BLaER1 (cell line): Measurements from ENCODE around the gene VWA8.

ENCODE experiments used
- H3K27ac ChIP-seq: shearing (Covaris generic); formaldehyde crosslinking; 2 replicates; pipeline ENCODE4 v1.8.1; 2022
- H3K27me3 ChIP-seq: shearing (Covaris generic); formaldehyde crosslinking; 2 replicates; pipeline ENCODE4 v1.8.1; 2022
- H3K36me3 ChIP-seq: shearing (Covaris generic); formaldehyde crosslinking; 2 replicates; pipeline ENCODE4 v1.8.1; 2022
- H3K4me1 ChIP-seq: shearing (Covaris generic); formaldehyde crosslinking; 2 replicates; pipeline ENCODE4 v1.8.1; 2022
- H3K4me2 ChIP-seq: shearing (Covaris generic); formaldehyde crosslinking; 2 replicates; pipeline ENCODE4 v1.8.1; 2022
- H3K4me3 ChIP-seq: shearing (Covaris generic); formaldehyde crosslinking; 2 replicates; pipeline ENCODE4 v1.8.1; 2022
- H3K9ac ChIP-seq: shearing (Covaris generic); formaldehyde crosslinking; 2 replicates; pipeline ENCODE4 v1.8.1; 2022
- H3K9me3 ChIP-seq: shearing (Covaris generic); formaldehyde crosslinking; 2 replicates; pipeline ENCODE4 v1.8.1; 2022
- H4K20me1 ChIP-seq: shearing (Covaris generic); formaldehyde crosslinking; 2 replicates; pipeline ENCODE4 v1.8.1; 2022
- Cebpa-rat ChIP-seq: shearing (Covaris generic); IDR thresholded peaks from 2 replicates; pipeline ENCODE4 v1.8.1; 2022

Gene VWA8

DNA sequence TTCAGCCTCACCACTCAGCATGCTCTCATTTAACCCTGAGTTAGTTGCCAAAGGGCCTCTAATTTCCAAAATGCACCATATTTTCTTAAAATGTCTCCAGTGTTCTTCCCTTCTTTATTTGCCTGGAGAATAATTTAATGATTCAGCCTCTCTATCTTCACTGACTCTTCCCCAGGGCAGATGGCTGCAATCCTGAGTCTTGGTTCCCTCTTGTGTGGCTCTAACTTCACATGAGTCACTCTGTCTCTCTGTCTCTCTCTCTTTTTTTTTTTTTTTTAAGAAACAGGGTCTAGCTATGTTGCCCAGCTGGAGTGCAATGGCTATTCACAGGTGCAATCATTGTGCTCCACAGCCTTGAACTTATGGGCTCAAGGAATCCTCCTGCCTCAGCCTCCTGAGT lies 251.4 kb downstream of the VWA8 start:
- Histone ChIP-seq H3K4me1 (no peaks in the 10 kb centered on the region), H3K9ac (no peak overlapping the region), H4K20me1 (no peaks in the 10 kb centered on the region), H3K27ac (no peak overlapping the region), H3K4me2 (no peak overlapping the region), H3K4me3 (no peak overlapping the region), H3K36me3 (no peaks in the 10 kb centered on the region), H3K27me3 (no peaks in the 10 kb centered on the region), H3K9me3 (no peaks in the 10 kb centered on the region)
- TF ChIP-seq Cebpa-rat, result no peak

DNA sequence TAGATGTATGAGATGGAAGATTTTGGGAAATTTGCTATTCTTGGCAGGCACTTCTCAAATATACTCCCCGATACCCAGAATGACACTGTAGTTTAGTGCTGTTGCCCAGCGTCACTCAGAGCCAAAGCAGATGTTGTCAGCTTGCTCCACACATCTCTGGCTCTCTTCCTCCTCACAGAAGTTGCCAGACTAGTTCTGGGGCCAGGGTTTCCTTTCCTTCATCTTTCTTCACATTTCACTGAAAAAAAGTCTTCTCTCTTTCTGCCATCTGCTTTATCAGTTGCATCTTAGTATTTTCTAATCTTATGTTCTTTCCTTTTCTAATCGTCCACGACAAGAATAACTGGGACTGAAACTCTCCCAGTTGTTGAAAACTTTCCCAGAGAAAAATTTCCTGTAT lies 252.2 kb downstream of the VWA8 start:
- no peak for TF ChIP-seq Cebpa-rat
- H3K4me2 ChIP-seq, result no peak overlapping the region
- no peaks in the 10 kb centered on the region for H3K27me3 ChIP-seq
- H4K20me1 ChIP-seq, result no peaks in the 10 kb centered on the region
- H3K4me3 ChIP-seq, result no peak overlapping the region
- H3K27ac ChIP-seq, result no peak overlapping the region
- H3K9me3 ChIP-seq, result no peaks in the 10 kb centered on the region
- no peak overlapping the region for H3K9ac ChIP-seq
- no peaks in the 10 kb centered on the region for H3K36me3 ChIP-seq
- no peaks in the 10 kb centered on the region for H3K4me1 ChIP-seq

DNA sequence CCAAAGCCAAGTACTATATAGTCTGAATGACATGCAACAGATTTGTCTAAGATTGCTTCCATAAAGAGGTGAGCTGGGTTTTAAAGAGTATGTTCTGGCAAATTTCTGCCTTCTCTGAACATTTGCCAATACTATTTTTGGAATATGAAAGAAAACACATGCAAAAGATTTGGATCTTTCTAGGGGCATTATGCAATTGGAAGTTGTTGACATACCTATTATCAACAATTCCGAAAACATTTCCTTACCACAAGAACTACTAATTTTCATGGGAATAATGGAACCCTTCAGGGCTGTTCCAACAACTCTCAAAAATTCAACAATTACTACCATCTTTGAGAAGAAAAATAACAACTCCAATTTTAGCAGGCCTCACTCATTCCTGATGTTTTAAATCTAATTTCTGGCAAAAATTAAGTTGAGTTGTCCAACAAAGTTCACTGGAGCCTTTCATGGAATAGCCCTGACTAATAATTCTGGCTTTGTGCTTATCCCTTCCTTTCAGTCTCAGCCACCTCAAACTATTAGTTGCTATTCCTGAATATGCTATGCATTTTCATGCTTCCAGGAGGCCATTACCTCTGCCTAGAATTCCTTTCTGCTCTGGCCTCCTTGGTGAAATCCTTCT lies 253.6 kb downstream of the VWA8 start:
- no peak overlapping the region for H3K4me2 ChIP-seq
- no peaks in the 10 kb centered on the region for H4K20me1 ChIP-seq
- no peaks in the 10 kb centered on the region for H3K9me3 ChIP-seq
- no peaks in the 10 kb centered on the region for H3K4me1 ChIP-seq
- no peak for TF ChIP-seq Cebpa-rat
- no peak overlapping the region for H3K27ac ChIP-seq
- no peak overlapping the region for H3K4me3 ChIP-seq
- H3K27me3 ChIP-seq, result no peaks in the 10 kb centered on the region
- H3K36me3 ChIP-seq, result no peaks in the 10 kb centered on the region
- H3K9ac ChIP-seq, result no peak overlapping the region

DNA sequence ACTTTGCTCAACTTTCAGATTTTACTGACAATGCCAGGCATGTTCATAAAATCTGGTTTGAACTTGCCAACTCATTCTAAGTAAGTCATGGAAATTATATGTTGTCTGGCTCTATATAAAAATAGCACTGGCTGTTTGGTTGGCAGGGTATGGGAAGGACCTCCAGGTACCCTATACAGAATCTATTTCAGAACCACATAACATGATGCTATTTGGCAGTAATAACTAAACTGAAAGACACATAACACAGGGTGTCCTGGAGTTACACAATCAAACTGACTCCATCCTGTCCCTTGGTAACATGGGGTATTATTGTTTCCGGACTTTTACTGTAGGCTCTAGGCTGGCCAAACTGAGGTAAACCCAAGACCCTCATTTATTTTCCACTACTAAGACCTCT lies 254.8 kb downstream of the VWA8 start:
- no peak overlapping the region for H3K27ac ChIP-seq
- no peaks in the 10 kb centered on the region for H4K20me1 ChIP-seq
- no peaks in the 10 kb centered on the region for H3K9me3 ChIP-seq
- peaks cover under 1% of the 10 kb centered on the region; the same call in 1 of the 2 replicates for H3K4me1 ChIP-seq
- no peak overlapping the region for H3K9ac ChIP-seq
- no peaks in the 10 kb centered on the region for H3K27me3 ChIP-seq
- H3K4me2 ChIP-seq, result no peak overlapping the region
- no peaks in the 10 kb centered on the region for H3K36me3 ChIP-seq
- TF ChIP-seq Cebpa-rat, result no peak
- H3K4me3 ChIP-seq, result no peak overlapping the region

DNA sequence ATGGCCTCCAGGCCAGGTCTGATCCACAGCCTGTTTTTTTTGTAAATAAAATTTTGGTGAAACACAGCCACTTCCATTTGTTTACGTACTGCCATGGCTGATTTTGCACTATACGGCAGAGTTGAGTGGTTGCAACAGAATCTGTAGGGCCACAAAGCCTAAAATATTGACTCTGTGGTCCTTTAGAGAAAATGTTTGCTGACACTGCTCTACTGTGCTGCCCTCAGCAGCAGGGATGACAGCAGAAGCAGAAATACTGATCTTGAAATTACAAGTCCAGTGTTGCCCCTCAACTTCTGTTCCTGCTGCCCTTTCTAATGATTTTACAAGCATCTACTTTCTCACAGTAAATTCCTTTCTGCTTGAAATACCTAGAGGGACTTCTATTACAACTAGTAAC lies 258.4 kb downstream of the VWA8 start:
- TF ChIP-seq Cebpa-rat, result no peak
- Histone ChIP-seq H3K36me3 (no peaks in the 10 kb centered on the region), H3K4me2 (no peak overlapping the region), H3K27ac (no peak overlapping the region), H3K4me1 (peaks cover 7% of the 10 kb centered on the region; the same call in 1 of the 2 replicates), H3K27me3 (no peaks in the 10 kb centered on the region), H3K4me3 (no peak overlapping the region), H3K9me3 (no peaks in the 10 kb centered on the region), H3K9ac (no peak overlapping the region), H4K20me1 (no peaks in the 10 kb centered on the region)

DNA sequence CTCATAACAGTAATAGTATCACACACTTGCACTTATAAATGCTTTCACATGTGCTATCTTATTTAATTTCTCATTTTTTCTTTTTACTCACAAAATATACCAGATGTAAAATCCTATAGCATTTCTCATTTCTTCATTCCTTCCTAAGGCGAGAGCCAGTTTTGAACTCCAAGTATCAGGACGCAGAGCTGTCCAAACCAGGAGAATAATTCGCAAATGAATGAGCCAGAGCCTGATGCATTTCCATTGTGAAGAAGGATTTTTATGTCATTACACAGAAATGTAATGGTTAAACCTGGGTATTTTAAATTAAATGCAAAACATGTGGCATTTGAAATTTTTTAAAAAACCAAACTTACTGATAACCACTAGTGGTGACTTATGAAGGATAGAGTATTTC lies 259.2 kb downstream of the VWA8 start:
- H3K4me1 ChIP-seq, result peaks cover 7% of the 10 kb centered on the region; the same call in 1 of the 2 replicates
- no peak overlapping the region for H3K9ac ChIP-seq
- H3K27ac ChIP-seq, result no peak overlapping the region
- H3K27me3 ChIP-seq, result no peaks in the 10 kb centered on the region
- TF ChIP-seq Cebpa-rat, result no peak
- H3K36me3 ChIP-seq, result no peaks in the 10 kb centered on the region
- no peak overlapping the region for H3K4me3 ChIP-seq
- no peaks in the 10 kb centered on the region for H4K20me1 ChIP-seq
- H3K4me2 ChIP-seq, result no peak overlapping the region
- no peaks in the 10 kb centered on the region for H3K9me3 ChIP-seq

DNA sequence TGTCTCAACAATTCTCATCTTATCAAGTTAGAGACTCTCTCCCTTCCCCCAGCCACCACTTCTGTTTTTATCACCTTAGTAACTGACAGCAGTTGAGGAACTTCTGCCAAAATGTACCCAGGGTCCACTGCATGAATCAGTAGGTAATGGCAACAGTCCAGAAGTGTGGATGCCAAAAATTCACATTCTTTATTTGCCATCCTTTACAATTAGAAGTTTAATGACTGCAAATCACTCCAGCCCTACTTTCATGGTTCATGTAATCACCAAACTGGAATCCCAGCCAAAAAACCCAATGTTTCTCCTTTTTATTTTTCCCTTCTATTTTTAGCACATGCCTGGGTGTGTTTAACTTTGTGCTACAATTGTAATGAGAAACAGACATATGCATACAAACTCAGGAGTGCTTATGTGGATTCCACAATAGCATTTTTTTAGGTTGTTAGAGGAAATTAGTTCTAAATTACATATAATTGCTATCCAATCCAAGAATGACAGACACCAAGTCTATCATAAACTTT lies 260.1 kb downstream of the VWA8 start:
- Histone ChIP-seq H3K9me3 (no peaks in the 10 kb centered on the region), H3K9ac (no peak overlapping the region), H3K4me3 (no peak overlapping the region), H3K27ac (no peak overlapping the region), H3K36me3 (no peaks in the 10 kb centered on the region), H3K4me2 (no peak overlapping the region; the same call in 1 of the 2 replicates), H3K4me1 (peaks cover 13% of the 10 kb centered on the region), H4K20me1 (no peaks in the 10 kb centered on the region), H3K27me3 (no peaks in the 10 kb centered on the region)
- TF ChIP-seq Cebpa-rat, result no peak

DNA sequence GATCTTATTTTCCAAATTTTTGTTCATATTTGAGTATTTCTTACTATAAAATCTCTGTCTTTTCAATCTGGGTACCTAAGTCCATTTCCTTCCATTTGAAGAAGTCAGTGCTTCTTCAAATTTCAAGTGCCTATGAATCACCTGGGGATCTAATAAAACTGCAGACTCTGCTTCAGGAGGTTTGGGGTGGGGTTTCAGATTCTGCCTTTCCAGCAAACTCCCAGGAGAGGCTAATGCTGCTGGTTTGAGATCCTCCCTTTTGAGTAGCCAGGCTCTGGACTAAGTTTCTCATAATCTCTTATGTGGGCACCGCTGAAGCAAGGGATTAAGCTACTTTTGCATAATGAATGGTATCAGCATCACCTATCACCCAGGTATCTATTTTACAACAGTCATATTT lies 261.1 kb downstream of the VWA8 start:
- Histone ChIP-seq H3K27me3 (no peaks in the 10 kb centered on the region), H3K4me1 (peaks cover 24% of the 10 kb centered on the region), H3K36me3 (no peaks in the 10 kb centered on the region), H3K27ac (no peak overlapping the region), H4K20me1 (no peaks in the 10 kb centered on the region), H3K4me2 (no peak overlapping the region), H3K9ac (no peak overlapping the region), H3K9me3 (no peaks in the 10 kb centered on the region), H3K4me3 (no peak overlapping the region)
- no peak for TF ChIP-seq Cebpa-rat

DNA sequence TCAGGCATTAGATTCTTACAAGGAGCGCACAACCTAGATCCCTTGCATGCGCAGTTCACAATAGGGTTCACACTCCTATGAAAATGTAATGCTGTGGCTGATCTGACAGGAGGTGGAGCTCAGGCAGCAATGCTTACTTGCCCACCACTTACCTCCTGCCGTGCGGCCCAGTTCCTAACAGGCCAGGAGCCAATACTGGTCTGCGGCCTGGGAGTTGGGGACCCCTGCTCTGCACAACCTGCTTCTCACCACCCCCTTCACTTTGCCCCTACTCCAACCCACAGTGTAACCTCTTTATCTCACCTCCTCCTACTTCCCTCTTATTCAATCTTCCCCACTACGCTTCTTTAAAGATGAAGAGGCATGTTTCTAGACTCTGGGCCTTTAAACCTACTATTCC lies 263.3 kb downstream of the VWA8 start:
- peaks cover 28% of the 10 kb centered on the region for H3K4me1 ChIP-seq
- H3K36me3 ChIP-seq, result no peaks in the 10 kb centered on the region
- H3K4me2 ChIP-seq, result no peak overlapping the region
- H4K20me1 ChIP-seq, result no peaks in the 10 kb centered on the region
- H3K9ac ChIP-seq, result no peak overlapping the region
- no peaks in the 10 kb centered on the region for H3K9me3 ChIP-seq
- no peak overlapping the region for H3K27ac ChIP-seq
- no peak for TF ChIP-seq Cebpa-rat
- no peaks in the 10 kb centered on the region for H3K27me3 ChIP-seq
- H3K4me3 ChIP-seq, result no peak overlapping the region

DNA sequence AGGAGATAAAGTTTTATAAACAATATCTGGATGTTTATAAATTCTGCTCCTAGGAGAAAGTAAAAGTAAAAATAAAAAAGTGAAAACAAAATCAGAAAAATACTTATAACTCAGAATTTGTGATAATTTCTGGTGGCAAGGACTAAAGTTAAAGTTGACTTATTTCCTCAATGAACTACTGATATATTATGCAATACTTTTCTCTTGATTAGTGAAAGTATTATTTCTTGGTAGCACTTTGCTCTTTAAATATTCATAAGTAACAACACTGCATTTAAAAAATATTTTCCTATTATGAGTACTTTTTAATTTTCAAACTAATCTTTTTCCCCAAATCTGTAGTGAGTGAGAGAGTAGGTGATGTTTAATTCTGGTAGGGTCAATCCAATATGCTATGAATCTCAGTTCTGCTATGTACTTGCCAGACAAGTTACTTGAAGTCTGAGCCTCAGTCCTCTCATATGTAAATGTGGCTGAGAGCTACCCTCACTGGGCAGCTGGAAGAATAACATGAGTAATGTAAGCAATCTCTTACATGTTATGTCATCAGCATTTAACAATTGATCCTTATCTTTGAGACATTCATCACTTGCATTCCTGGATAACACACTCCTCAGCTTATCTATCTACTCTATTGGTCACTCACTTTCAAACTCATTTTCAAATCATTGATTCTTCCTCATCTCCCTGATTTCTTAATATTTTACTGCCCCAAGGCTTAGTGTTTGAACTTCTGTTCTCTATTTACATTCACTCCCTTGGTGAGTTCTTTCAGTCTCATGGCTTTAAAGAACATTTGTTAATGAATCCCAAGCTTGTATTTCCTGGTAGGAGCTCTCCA lies 264.5 kb downstream of the VWA8 start:
- H3K36me3 ChIP-seq, result no peaks in the 10 kb centered on the region
- no peaks in the 10 kb centered on the region for H3K27me3 ChIP-seq
- H3K9me3 ChIP-seq, result no peaks in the 10 kb centered on the region
- H3K4me1 ChIP-seq, result peaks cover 28% of the 10 kb centered on the region
- H4K20me1 ChIP-seq, result no peaks in the 10 kb centered on the region
- no peak overlapping the region for H3K9ac ChIP-seq
- no peak overlapping the region for H3K4me3 ChIP-seq
- no peak for TF ChIP-seq Cebpa-rat
- no peak overlapping the region for H3K27ac ChIP-seq
- H3K4me2 ChIP-seq, result no peak overlapping the region
